ENCODE data around the gene CDS1.
"Not testable (repeated sequence)": the region's sequence is repeated elsewhere in the genome, so short reads cannot be mapped to it uniquely, and the experiment has no call there.

CDS1 gene

DNA sequence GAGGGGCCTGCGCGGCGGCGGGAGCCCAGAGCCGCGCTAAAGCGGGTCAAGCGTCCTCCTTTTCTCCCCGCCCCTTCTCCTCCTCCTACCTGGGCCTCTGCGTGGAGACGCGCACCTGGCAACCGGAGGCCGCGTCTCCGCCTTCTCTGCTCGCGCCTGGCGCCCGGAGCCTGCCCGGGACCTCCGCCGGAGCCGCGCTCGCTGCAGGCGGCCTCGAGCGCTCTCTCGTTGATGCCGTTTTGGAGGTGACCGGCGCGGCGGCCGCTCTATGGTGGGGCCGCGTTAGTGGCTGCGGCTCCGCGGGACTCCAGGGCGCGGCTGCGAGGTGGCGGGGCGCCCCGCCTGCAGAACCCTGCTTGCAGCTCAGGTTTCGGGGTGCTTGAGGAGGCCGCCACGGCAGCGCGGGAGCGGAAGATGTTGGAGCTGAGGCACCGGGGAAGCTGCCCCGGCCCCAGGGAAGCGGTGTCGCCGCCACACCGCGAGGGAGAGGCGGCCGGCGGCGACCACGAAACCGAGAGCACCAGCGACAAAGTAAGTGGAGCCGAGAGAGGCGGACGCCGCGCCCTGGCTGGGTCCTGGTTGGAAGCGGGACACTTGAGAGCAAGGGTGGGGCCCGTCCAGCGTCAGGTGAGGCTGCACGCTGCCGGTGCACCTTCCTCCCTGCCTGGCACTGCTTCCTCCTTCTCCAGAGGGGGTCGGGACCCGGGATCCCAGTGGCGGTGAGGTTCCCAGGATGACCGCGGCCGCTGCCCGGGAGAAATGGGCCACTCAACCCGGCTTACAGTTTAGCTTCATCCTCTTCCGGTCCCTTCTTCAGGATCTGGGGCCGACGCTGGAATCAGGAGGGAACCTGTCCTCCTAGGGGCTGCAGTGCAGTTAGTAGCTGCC is at the start of gene CDS1:
Gene CDS1, plus strand, starts transcription at position 140 of the 888 bp plus-strand sequence. Its CDS starts 275 bp downstream, at position 415.
- peak; percentile 44 to 85 for DNase-seq

DNA sequence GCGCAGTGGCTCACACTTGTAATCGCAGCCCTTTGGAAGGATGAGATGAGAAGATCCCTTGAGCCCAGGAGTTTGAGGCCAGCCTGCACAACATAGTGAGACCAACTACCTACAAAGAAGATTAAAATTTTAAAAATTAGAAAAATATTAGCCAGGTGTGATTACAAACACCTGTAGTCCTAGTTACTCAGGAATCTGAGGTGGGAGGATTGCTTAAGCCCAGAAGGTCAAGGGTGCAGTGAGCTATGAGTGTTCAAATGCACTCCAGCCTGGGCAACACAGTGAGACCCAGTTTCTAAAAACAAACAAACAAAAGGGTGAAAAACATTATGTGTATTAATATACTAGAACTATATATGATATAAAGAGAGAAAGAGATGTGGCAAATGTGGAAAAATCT is 47.0 kb upstream of the CDS1 start:
- no peak for DNase-seq

DNA sequence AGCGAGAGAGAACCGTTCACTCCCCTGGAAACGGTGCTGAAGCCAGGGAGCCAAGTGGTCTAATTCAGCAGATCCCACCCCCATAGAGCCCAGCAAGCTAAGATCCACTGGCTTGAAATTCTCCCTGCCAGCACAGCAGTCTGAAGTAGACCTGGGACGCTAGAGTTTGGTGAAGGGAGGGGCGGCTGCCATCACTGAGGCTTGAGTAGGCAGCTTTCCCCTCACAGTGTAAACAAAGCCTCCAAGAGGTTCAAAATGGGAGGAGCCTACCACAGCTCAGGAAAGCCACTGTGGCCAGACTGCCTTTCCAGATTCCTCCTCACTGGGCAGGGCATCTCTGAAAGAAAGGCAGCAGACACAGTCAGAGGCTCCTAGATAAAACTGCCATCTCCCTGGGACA is 37.8 kb upstream of the CDS1 start:
- no peak for DNase-seq

DNA sequence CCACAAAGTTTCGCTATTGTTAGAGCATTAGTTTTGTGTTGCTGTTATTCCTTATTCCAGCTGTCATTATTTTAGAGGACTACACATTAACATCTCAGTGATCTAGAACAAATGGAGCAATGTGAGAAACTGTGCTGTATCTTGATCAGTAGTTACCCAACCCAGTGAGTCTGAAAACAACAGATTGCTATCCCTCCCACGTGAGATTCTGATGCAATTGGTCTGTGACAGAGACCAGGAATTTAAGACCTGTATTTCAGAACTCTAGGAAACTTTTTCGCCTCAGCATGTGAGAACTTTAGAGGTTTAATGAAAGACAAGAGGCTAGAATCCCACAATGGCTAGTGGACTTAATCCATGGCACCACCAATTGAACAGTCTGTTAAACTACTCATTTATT is 35.7 kb upstream of the CDS1 start:
- no peak for DNase-seq

DNA sequence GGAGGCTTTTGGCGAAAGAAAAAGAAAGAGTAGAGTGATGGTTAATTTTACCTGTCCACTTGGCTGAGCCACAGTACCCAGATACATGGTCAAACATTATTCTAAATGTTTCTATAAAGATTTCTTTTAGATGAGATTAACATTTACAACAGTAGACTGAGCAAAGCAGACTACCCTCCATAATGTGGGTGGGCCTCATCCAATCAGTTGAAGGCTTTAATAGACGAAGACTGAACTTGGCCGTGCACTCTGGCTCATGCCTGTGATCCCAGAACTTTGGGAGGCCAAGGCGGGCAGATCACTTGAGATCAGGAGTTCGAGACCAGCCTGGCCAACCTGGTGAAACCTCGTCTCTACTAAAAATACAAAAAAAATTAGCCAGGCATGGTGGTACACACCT is 33.7 kb upstream of the CDS1 start:
- DNase-seq: not testable (repeated sequence)

DNA sequence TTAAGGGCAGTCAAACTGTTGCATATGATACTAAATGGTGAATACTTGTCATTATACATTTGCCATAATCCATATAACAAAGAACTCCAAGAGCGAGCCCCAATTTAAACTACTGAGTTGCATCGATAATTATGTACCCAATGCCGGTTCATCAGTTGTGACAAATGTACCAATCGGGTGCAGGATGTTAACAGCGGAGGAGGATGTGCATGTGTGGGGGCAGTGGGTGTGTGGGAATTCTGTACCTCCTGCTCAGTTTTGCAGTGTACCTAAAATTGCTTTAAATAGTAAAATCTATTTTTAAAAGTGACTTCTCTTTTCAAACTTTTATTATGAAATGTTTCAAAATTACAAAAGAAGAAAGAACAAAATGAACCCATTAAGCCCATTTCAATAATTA is 20.8 kb upstream of the CDS1 start:
- no peak for DNase-seq

DNA sequence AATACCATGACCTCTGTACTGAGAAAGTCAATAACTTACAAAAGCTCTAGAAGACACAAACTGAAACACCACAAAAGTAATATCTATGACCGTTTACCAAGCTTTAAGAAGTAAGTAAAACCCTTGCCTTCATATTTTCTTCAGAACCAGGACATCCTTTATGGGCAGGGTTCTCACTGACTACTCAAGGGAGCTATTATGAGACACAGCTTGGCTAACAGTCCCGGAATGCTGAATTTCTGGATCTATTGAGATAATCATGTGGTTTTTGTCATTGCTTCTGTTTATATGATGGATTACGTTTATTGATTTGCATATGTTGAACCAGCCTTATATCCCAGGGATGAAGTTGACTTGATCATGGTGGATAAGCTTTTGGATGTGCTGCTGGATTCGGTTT is 19.9 kb upstream of the CDS1 start:
- no peak for DNase-seq

DNA sequence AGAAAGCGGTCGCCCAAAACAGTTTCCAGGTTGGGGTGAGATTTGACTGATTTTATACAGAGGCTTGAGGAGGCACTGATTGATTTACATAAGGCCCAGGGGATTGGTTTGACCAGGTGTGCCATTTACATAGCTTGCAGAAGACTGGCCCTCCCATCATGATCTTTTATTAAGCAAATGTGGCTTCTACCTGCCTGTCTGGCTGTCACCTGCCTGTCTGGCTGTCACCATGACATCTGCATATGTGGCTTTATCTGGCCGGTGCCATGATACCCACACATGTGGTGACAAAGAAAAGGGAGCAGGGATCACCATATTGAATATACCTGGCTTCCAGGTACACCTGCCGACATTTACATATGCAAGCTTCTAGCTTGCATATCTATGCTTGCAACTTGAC is 17.0 kb upstream of the CDS1 start:
- no peak for DNase-seq

DNA sequence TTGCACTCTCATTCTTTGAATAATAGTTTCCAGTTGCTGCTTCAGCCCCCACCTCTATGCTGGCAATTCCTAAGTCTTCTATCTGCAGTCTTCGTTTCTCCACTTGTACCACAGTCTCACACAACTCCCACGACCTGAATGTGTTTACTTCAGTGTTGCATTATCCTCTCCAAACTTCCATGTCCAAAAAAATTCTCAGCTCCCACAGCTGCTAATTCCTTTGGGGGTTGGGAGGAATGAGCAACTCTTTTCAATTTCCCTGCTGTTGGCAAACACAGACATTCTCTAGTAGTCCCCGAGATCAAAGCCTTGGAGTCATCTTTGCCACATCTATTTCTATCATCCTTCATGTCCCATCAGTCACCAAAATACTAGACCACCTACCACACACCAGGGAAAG is 14.4 kb upstream of the CDS1 start:
- DNase-seq: no peak

DNA sequence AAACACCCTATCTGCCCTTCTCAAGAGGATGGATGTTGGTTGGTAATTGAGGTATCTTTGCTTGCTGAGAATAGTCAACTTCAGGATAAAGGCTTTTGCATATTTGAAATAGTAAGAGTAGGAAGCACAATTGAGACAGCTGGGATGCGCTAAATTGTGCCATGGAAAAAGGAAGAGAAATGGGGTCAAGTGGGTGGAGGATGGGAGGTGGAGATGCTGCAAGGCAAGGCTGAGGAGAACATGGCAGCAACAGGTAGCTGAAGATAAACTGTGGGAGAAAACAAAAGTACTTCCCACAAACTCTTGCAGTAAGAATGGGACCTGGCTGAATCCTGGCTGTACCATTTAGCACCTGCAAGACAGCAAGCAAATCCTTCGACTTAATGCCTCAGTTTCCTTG is 13.9 kb upstream of the CDS1 start:
- no peak for DNase-seq

DNA sequence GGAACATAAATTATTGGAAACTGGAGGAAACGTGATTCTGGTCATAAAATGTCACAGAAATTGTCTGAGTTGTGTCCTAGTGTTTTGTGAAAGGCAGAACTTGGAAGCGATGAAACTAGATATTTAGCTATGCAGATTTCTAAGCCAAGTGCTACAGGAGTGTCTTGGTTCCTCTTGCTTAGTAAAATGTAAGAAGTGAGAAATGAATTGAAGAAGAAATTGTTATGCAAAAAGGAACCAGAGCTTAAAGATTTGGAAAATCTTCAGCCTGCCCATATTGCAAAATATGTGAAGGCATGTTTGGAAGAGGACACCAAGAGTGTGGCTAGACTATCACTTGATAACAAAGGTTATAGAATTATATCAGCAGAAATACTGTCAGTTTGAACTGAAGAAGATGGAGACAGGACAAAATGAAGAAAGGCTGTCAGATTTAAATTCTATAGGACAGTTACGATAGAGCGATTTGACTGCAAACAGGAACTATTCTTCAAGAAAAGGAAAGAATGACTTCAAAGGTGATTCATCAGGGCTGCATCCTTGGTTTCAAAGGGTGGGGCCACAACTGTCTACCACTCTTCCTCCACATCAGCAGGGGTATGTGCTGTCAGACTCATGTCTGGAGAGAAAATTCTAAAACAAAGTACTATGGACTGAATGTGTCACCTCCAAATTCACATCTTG is 9.4 kb upstream of the CDS1 start:
- no peak for DNase-seq

DNA sequence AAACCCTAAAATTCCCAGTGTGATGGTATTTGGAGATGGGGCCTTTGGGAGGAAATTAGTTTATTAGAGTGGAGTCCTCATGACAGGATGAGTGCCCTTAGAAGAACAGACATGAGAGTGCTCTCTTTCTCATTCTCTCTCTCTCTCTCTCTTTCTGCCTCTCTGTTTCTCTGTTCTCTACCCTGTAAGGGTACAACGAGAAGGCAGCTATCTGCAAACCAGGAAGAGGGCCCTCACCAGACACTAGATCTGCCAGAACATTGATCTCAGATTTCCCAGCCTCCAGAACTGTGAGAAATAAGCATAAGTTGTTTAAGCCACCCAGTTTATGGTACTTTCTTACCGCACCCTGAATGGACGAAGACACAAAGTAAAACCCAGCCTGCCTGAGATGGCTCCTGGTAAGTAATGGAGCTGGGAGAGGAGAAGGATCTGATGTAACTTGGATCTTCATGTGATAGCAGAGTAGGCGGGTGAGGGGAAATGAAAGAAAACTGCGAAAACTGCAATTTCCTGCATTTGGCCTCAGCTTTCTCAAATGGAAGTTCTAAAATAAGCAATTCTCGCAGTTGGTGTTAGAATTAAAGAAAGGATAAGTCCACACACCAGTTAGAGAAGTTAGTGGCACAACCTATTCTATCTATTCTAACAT is 8.7 kb upstream of the CDS1 start:
- no peak for DNase-seq

DNA sequence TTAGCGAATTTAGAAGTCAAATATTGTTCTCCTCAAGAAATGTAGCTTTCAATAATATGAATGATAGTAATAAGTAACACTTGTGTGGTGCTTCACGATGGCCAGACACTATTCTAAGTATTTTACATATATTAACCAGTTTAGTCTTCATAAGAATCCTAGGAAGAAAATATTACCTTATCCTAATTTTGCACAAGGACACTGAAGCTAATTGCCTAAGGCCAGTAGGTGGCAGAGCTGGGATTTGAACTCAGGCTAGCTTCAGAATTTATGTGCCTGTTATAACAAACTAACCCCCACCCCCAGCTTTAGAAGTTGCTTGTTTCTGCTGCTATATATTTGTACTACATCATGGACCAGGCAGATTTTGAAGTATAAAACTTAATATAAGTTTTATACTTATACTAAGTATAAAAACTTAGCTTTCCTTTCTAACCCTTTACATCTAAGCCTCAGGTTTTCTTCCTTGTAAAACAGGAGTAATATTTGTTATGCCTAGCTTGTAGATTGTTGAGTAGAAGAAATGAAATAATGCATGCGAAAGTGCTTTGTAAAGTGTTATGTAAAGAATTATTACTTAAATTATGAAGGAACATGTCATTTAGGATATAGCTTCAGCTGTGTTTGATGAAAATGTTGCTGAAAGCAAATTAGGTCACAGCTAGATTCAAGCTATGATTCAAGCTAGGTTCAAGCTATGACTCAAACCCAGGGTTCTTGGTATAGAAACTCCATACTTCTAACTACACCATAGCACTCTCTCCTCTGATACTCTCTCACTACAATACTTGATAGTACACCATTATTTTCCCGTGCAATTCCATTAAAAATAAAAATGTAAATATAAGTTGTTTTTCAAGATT is 4.2 kb upstream of the CDS1 start:
- no peak for DNase-seq

DNA sequence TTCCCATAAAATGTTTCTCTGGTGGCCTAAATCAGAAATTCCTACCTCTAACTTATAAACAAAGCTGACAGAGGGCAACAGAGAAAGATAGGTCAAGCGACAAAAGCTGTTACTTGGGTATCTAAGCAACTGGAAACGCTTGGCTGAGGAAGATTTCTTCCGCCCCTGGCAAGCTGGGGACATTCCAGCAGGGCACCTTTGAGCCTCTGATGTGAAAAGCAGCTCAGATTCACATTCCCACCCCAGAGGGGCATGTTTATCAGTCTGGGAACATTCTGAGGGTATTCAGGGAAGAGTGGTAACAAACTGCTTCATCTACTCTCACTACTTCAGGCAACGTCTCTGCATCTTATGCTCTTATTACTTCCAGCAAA is 3.5 kb upstream of the CDS1 start:
- DNase-seq: no peak

DNA sequence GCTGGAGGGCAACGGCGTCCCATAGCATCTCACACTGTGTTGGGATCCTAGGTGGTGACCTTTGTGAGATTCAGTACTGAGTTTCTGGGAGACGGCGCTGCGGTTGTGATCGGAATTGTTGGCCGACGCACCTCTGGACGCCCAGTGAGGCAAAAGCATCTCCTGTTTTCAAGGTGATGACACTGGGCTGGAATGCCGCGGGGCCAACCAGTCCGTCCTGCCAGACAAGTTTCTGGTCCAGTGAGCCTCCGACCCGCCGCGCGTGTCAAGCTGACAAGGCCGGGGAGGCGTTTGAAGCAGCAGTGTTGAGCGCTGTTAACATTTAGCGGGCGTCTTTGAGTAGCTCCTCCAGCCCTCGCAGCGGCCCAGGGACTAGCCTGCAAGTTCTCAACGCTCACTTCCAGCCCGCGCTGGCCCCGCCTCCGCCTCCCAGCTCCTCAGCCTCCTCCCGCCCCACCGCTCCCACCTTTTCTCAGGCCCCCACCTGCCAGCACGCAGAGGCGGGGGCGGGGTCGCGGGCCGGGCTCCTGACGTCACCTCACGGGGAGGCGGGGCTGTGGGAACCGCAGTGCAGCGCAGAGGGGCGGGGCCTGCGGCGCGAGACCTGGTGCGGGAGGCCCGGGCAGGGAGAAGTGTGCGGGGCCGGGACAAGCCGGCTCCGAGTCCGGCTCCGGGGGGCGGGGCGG is 482 bp upstream of the CDS1 start:
- peak; percentile 91 to 98 for DNase-seq

DNA sequence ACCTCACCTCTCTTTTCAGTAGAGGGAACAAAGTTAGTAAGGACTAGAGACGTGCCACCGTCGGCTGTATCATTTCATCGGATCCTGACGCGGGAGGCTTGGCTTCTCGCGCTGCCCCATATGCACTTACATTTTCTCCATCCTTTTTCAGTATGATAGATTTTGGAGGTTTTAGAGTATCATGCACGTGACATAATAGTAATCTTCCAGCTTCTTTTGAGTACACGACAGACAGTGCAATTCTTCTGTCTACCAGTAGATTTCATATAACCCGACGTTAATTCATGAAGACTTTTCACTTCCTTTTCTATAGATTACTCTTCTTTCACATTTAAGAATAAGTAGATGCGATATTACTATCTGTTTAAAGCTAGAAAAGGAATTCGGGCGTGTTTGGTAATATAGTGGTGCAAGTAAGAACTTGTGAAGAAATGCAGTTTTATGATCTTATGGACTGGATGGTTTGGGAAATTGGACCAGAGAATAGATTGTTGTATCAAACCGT is 1.0 kb downstream of the CDS1 start:
- no peak for DNase-seq

DNA sequence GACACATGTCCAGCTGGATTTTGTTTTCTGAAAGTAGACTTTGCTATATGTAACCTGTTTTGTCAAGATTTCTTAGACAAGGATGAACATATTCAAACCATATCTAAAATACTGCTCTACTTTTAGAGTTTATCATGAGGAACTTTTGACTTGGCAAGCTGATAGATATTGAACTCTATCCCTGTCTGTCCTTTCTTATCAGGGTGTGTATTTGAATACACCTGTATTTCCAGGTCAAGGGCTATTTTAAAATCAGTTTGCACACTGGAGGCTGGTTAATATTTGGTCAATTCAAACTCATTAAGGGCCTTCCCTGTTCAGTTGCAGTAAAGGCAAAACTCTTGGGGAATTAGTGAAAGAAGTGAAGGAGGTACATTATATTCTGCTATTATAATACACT is 2.3 kb downstream of the CDS1 start:
- no peak for DNase-seq

DNA sequence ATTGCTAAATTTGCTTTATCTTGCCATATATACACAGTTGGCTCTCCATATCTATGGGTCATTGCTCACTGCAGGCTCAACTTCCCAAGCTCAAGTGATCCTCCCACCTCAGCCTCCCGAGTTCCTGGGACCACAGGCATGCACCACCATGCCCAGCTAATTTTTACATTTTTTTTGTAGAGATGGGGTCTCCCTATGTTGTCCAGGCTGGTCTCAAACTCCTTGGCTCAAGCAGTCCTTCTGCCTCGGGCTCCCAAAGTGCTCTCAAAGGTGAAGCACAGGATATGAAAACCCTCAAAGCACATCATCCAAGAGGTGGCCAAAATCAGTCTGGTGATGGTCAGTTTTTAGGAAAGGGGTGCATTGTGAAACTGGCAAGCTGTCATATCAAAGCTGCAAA is 11.8 kb downstream of the CDS1 start:
- DNase-seq: no peak

DNA sequence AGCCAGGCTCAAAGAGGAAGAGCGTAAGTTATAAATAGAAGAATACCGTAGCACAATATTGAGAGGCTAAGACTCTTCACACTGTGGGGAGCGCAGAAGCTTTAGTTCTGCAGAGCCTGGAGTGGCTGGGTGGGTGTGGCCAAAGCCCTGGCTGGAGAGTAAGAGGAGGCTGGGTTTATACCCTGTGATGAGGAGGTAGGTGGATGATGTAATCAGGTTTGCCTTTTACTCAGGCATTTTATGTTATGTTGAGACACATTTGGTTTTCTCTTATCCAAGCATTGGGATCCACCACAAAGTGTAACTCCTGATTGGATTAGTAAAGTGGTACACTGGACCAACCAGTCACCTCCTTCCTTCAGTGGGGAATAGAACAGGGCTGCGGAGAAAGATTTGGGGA is 13.9 kb downstream of the CDS1 start:
- peak in 1 of 2 experiments; percentile 54 for DNase-seq

DNA sequence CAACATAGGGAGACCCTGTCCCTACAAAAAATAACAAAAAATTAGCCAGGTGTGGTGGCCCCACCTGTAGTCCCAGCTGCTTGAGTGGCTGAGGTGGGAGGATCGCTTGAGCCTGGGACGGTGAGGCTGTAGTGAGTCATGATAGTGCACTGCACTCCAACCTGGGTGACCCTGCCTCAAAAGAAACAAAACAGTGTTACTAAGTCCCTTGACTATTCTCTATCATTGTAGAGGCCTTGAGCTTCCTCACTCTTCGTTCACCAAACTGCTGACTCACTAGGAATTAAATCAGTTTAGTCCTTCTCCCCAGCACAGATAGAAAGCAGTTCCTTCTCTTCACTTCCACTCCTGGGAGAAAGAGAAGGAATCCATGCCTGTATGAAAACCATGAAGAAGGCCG is 14.5 kb downstream of the CDS1 start:
- no peak for DNase-seq

DNA sequence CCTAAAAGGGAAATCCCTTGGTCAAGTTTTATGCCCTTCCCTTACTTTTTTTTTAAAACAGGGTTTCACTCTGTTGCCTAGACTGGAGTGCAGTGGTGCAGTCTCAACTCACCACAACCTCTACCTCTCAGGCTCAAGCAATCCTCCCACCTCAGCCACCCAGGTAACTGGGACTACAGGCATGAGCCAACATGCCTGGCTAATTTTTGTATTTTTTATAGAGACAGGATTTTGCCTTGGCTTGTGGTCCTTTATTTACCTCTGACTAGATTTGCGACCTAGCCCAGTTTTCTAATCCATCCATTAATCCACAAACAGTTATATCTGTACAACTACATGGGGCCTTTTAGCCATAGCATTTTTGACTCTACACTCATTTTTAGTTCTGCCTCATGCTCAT is 23.7 kb downstream of the CDS1 start:
- DNase-seq: no peak

DNA sequence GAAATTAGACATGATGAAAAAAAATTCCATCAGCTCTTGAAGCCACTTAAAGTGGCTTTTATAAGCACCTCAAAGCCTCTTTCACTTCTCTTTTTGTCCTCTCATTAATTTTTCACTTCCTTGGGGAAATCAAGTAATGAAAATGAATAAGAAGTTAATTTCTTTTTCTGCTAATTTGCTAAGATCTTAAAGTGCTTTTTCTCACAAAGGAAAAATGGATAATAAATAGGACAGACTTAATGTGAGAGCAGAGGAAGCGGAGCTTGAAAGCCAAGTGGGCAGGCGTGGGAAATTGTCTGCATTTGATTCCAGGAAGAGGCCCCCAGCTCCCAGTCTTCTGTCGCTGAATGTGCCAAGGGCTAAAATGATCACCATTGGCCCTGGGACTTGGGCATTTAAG is 28.6 kb downstream of the CDS1 start:
- DNase-seq: no peak

All from NCI-H187 (cell line).